Stimulated activated CD4-positive, alpha-beta T cell treated with anti-CD3 and anti-CD28 coated beads, Interleukin-15, amount 100 ng/mL, for 24 hours (primary cell): Measurements from ENCODE around the gene EFCAB13.

Source experiments
- DNase-seq: peaks from one replicate; pipeline ENCODE4 v3.0.0-alpha.2; 2020

EFCAB13 gene

GRCh38 chr17:47295037-47295873 lies 28.5 kb upstream of the EFCAB13 start:
- DNase-seq, result no peak

GRCh38 chr17:47295874-47296255 lies 27.9 kb upstream of the EFCAB13 start:
- no peak for DNase-seq

DNA sequence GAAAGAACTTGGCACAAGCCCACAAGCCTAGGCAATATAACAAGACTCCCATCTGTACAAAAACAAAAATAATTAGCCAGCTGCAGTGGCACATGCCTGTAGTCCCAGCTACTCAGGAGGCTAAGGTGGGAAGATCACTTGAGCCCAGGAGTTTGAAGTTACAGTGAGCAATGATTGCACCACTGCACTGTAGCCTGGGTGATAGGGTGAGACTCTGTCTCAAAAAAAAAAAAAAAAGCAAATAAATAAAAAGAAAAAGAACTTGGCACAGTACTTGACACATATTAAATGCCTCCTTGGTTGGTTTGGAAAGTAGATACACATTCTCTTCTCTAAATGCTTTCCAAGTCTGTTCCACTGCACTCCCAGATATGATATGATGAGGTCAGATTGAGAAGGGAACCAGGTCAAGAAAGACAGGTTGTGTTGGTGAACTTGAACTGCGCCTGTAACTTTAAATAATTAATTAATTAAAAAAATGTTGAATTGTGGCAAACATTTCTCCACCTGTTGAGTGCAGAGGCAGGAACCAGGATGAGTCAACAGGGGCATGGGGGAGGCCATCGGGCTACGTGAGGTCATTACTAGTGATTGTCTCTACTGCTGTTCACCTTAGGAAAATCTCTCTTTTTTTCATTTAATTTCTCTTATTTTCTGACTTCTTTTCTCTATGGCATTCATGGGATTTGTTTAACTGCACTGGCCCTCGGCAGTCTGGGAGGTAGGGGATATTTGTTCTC lies 25.9 kb upstream of the EFCAB13 start:
- DNase-seq, result no peak

- no peak for DNase-seq
Observed at GRCh38 chr17:47298712-47299111, 25.0 kb upstream of the EFCAB13 start.

DNA sequence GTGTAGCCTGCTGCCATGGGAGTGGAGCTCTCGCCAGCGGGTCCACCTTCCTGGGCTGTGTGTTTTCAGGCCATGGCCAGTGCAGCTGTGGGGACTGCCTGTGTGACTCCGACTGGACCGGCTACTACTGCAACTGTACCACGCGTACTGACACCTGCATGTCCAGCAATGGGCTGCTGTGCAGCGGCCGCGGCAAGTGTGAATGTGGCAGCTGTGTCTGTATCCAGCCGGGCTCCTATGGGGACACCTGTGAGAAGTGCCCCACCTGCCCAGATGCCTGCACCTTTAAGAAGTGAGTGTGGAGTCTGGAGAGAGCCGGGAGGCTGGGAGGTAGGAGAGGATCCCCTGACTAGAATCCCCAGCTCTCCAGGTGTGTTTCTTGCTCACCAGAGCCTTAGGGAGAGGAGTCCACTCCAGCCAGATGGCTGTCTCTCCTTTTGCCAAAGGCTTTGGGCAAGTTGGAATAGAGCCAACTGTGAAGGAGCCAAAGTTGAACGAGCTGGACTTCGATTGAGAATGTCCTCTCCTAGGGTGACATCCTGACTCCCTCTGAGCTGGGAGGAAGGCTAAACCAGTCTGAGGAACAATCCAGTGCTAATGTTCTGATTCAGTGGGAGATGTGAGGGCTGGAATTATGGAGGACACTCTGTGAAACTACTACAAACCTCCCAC lies 24.4 kb upstream of the EFCAB13 start:
- DNase-seq, result no peak

DNA sequence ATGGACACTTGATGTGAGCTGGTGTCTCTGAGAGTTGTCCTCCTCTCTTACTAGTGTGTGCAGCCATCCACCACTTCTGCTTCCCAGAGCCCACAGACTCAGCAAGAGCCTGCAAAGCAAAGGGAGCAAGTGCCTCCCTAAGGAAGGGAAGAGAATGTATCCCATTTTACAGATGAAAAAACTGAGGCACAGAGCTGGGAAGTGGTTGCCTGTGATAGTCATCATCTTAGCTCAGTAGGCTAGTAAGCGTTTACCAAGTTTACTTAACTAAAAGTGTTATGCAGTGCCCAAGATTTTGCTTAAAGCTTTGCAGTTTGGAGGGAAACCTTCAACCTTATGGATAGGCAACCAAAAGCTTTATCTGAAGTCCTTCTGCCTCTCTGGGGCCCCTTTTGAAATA lies 23.0 kb upstream of the EFCAB13 start:
- no peak for DNase-seq

- no peak for DNase-seq
Observed at GRCh38 chr17:47301161-47301560, 22.6 kb upstream of the EFCAB13 start.

GRCh38 chr17:47301831-47302230 lies 21.9 kb upstream of the EFCAB13 start:
- DNase-seq, result no peak

GRCh38 chr17:47304186-47304585 lies 19.6 kb upstream of the EFCAB13 start:
- no peak for DNase-seq

- no peak for DNase-seq
Observed at GRCh38 chr17:47305302-47305923, 18.3 kb upstream of the EFCAB13 start.

- DNase-seq, result no peak
Observed at GRCh38 chr17:47310186-47310733, 13.5 kb upstream of the EFCAB13 start.

DNA sequence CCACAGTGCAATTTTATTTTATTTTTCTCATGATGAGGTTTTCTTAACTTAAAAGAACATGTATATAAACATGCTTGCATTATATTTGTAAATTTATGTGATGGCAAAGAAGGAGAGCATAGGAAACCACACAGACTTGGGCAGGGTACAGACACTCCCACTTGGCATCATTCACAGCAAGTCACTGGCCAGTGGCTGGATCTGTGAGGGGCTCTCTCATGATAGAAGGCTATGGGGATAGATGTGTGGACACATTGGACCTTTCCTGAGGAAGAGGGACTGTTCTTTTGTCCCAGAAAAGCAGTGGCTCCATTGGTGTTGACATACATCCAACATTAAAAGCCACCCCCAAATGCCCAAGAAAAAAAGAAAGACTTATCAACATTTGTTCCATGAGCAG lies 12.3 kb upstream of the EFCAB13 start:
- no peak for DNase-seq

DNA sequence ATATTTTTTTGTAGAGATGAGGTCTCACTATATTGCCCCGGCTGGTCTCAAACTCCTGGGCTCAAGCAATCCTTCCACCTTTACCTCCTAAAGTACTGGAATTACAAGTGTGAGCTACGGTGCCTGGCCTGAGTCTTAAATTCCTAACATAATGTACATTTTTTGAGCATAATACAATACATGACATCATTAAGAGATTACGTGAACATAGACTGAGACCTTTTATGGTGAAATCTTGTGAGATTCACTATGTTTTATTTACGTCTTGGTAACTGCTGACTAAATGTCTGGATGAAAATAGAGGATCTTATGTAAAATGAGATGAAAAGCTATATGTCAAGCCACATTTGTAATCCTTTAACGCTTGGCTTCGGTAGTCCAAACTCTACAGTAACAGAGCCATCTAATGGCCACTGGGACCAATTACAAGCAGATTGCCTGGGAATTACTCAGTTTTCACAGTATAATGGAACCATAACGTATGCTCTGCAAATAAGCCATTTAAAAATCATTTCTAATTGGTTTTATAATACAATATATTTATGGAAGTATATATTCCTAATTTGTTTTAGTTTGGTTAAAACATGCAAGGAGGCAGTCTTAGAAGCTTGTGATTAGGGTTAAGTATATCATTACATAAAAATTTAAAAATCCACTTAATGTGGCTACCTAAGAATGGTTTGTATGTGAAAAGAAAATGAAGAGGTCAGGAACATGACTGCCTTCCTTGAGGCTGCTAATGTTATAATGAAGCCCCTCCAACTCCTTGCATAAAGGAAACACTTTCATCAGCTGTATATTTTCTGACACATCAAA lies 8.1 kb upstream of the EFCAB13 start:
- DNase-seq, result peak; percentile 27

DNA sequence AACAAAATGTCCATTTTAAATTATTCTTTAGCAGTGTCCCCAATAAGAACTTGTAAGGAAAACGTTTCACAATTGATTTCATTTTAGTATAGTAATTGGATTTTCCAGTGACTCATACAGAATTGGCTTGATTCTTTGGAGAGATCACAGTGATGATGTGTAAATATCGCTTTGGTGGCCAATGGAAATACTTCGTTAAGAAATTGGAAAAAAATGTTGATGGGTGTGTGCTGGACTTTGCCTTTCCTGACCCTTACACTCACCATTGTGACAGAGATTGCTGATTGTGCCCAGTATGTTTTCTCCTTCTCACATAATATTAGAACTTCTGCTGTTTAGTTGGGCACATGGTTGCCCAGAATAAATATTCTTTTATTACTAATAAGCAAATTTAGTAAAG lies 7.4 kb upstream of the EFCAB13 start:
- no peak for DNase-seq

GRCh38 chr17:47317119-47317518 lies 6.6 kb upstream of the EFCAB13 start:
- no peak for DNase-seq

GRCh38 chr17:47318197-47318918 lies 5.4 kb upstream of the EFCAB13 start:
- DNase-seq, result no peak

DNA sequence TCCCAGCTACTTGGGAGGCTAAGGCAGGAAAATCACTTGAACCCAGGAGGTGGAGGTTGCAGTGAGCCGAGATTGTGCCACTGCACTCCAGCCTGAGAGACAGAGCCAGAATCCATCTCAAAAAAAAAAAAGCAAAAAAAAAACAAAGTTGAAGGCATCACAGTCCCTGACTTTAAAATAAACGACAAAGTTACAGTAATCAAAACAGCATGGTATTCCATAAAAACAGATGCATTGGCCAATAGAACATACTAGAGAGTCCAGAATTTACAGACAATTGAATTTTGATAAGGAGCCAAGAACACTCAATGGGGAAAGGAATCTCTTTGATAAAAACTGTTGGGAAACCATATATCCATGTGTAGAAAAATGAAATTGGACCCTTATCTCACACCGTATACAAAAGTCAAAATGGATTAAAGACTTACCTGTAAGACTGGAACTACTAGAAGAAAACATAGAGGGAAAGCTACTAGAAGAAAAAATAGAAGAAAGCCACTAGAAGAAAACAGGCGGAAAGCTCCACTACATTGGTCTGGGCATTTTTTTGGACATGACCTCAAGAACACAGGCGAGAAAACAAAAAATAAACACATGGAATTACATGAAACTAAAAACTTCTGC lies 2.8 kb upstream of the EFCAB13 start:
- DNase-seq, result no peak

- DNase-seq, result peak; percentile 66
Observed at GRCh38 chr17:47324224-47325020, 667 bp downstream of the EFCAB13 start.

DNA sequence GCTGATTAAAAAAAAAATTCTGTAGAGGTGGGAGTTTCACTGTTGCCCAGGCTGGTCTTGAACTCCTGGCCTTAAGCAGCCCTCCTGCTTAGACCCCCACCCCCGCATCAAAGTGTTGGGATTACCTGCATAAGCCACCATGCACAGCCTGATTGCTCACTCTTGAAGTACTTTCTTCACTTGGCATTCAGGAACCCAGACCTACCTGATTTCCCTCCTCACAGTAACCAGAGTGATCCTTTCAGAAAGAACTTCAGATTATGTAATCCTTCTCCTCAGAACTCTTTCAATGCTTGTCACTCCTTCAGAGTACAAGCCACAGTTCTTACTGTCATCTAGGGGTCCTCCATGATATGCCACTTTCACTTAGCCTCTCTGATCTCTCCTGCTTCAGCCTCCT lies 1.4 kb downstream of the EFCAB13 start:
- no peak for DNase-seq

GRCh38 chr17:47330548-47330947 lies 6.8 kb downstream of the EFCAB13 start:
- DNase-seq, result no peak
